Kidney (tissue), 14 donors: Measurements from ENCODE around the gene IDI2. TPM values are rescaled to one million over a fixed set of nuclear protein-coding genes. Genes with fewer than 3 reads are reported as not detected.
"Not testable (repeated sequence)": the region's sequence is repeated elsewhere in the genome, so short reads cannot be mapped to it uniquely, and the experiment has no call there.

Experiments used
- DNase-seq, 5 donors: peaks; one replicate each; pipeline ENCODE4 v3.0.0-alpha.2; 2013 to 2020
- FAIRE-seq: peaks from 2 replicates; lab custom pipeline; 2012; peaks lifted over from hg19 to GRCh38; lab: Jason Lieb, UNC
- H3K27ac ChIP-seq, 2 donors: one replicate each; pipeline ENCODE4 v1.7.0; 2013; ENCODE audit warnings: low read depth in 2 of 2, low read length in 2 of 2, inconsistent platforms in 1 of 2
- H3K27me3 ChIP-seq: one replicate; pipeline ENCODE4 v1.7.1; 2013; ENCODE audit warnings: low read length, inconsistent platforms; ENCODE audit not compliant: control insufficient read depth, insufficient read depth
- H3K36me3 ChIP-seq, 3 donors: one replicate each; pipeline versions ENCODE4 v1.7.0 to v1.7.1; 2013; ENCODE audit warnings: low read length in 3 of 3, control low read depth in 1 of 3, inconsistent platforms in 1 of 3; ENCODE audit not compliant: insufficient read depth in 3 of 3, control insufficient read depth in 2 of 3
- H3K4me1 ChIP-seq, 3 donors: one replicate each; pipeline versions ENCODE4 v1.7.0 to v1.7.1; 2013; ENCODE audit warnings: low read length in 3 of 3, inconsistent platforms in 1 of 3, low read depth in 1 of 3; ENCODE audit not compliant: control insufficient read depth in 2 of 3, insufficient read depth in 2 of 3
- H3K4me3 ChIP-seq, 3 donors: one replicate each; pipeline versions ENCODE4 v1.7.0 to v1.8.1; 2013; ENCODE audit warnings: low read length in 3 of 3, control low read depth in 1 of 3, inconsistent platforms in 1 of 3
- H3K9ac ChIP-seq, 3 donors: one replicate each; pipeline versions ENCODE4 v1.7.0 to v1.7.1; 2013; ENCODE audit warnings: low read length in 3 of 3, control low read depth in 1 of 3, inconsistent platforms in 1 of 3
- H3K9me3 ChIP-seq, 3 donors: one replicate each; pipeline versions ENCODE4 v1.7.0 to v1.7.1; 2013; ENCODE audit warnings: low read length in 3 of 3, control low read depth in 1 of 3, inconsistent platforms in 1 of 3; ENCODE audit not compliant: control insufficient read depth in 2 of 3, insufficient read depth in 1 of 3
- intact Hi-C: fragments of 100-400 bp; cut with DNase I; formaldehyde crosslinking; loops from one replicate; pipeline ENCODE4 v1.11.1; 2022
- polyA plus RNA-seq: library from polyadenylated mRNA; stranded (reverse); fragments of 350-450 nt; fragmentation: Illumina TruSeq; extraction: RNeasy Lipid Tissue Mini Kit (QIAGEN cat#74804); gene quantifications from one replicate; pipeline ENCODE4 v1.2.3, GENCODE V29; 2014; ENCODE audit warnings: low read depth, low replicate concordance; ENCODE audit not compliant: insufficient read depth
- total RNA-seq: library from RNA; stranded (reverse); fragmentation: NEBNext Ultra II Directional; extraction: Animal tissue kit (Norgen Biotek cat#: 25700); gene quantifications from one replicate; pipeline ENCODE4 v1.2.1, GENCODE V29; 2021
- TF ChIP-seq, protein P1 (sequence below): IDR thresholded peaks from 3 replicates; pipeline ENCODE4 v1.5.1; 2012; ENCODE audit warnings: mild to moderate bottlenecking, moderate library complexity, borderline replicate concordance; ENCODE audit not compliant: insufficient read depth; ENCODE audit errors: extremely low read depth
- donor health status: control.
- donor health status: control.
- donor health status: control.
- donor health status: control.
- donor health status: control.
- donor health status: DM: yes; HTN: yes; CAD: no.
- donor health status: Normal renal cell carcinoma (clear cell type).

Gene IDI2
- total and polyA plus RNA-seq, 2 donors from 2014 or later = not detected

- H3K4me1 ChIP-seq = no peaks in the 10 kb centered on the region
- TF ChIP-seq, protein P1, sequence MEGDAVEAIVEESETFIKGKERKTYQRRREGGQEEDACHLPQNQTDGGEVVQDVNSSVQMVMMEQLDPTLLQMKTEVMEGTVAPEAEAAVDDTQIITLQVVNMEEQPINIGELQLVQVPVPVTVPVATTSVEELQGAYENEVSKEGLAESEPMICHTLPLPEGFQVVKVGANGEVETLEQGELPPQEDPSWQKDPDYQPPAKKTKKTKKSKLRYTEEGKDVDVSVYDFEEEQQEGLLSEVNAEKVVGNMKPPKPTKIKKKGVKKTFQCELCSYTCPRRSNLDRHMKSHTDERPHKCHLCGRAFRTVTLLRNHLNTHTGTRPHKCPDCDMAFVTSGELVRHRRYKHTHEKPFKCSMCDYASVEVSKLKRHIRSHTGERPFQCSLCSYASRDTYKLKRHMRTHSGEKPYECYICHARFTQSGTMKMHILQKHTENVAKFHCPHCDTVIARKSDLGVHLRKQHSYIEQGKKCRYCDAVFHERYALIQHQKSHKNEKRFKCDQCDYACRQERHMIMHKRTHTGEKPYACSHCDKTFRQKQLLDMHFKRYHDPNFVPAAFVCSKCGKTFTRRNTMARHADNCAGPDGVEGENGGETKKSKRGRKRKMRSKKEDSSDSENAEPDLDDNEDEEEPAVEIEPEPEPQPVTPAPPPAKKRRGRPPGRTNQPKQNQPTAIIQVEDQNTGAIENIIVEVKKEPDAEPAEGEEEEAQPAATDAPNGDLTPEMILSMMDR = no peak
- no peak overlapping the region for H3K9ac ChIP-seq
- no peaks in the 10 kb centered on the region for H3K9me3 ChIP-seq
- no peak for DNase-seq
- no peak overlapping the region for H3K27ac ChIP-seq
- no peak overlapping the region for H3K4me3 ChIP-seq
- peaks cover 0 to 13% (median 8%) of the 10 kb centered on the region in 3 donors for H3K36me3 ChIP-seq
- H3K27me3 ChIP-seq = no peaks in the 10 kb centered on the region
- intact Hi-C loops = no loop called here
- FAIRE-seq = no peak
Measured at GRCh38 chr10:1070919-1071318, 45.3 kb upstream of the IDI2 start.

- Histone ChIP-seq H3K4me3 (no peak overlapping the region), H3K27ac (no peak overlapping the region), H3K9me3 (no peaks in the 10 kb centered on the region), H3K9ac (no peak overlapping the region), H3K36me3 (peaks cover 0 to 12% (median 5%) of the 10 kb centered on the region in 3 donors), H3K27me3 (no peaks in the 10 kb centered on the region), H3K4me1 (peaks cover 0 to under 1% (median 0%) of the 10 kb centered on the region in 3 donors)
- FAIRE-seq (no peak), DNase-seq (no peak)
- TF ChIP-seq, protein P1 = no peak
- intact Hi-C loops = no loop called here
Measured at GRCh38 chr10:1068380-1069361, 43.0 kb upstream of the IDI2 start.

DNA sequence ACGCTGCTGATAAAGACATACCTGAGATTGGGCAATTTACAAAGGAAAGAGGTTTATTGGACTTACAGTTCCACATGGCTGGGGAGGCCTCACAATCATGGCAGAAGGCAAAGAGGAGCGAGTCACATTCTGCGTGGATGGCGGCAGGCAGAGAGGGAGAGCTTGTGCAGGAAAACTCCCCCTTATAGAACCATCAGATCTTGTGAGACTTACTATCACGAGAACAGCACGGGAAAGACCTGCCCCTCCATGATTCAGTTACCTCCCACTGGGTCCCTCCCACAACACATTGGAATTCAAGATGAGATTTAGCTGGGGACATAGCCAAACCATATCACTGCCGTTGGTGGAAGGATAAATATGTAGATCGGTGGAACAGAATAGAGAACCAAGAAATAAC is 41.1 kb upstream of the IDI2 start:
- not testable (repeated sequence) for DNase-seq

DNA sequence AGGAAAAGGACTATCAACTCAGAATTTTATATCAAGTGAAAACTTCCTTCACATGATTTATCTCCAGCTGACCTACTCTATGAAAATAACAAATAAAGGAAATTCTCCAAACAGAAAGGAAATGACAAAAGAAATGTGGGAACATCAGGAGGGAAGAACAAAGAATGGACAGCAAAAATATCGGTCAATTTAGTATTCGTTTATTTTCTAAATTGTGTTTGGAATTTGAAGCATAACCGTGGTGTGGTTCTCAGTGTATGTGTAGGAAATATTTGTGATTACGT is 39.2 kb upstream of the IDI2 start:
- Histone ChIP-seq H3K9ac (no peak overlapping the region), H3K4me1 (peaks cover 0 to 3% (median 2%) of the 10 kb centered on the region in 3 donors), H3K27me3 (no peaks in the 10 kb centered on the region), H3K9me3 (no peaks in the 10 kb centered on the region), H3K27ac (no peak overlapping the region), H3K4me3 (no peak overlapping the region), H3K36me3 (peaks cover 0 to 3% (median 0%) of the 10 kb centered on the region in 3 donors)
- TF ChIP-seq, protein P1 = no peak
- intact Hi-C loops = no loop called here
- FAIRE-seq (no peak), DNase-seq (no peak)

More for the DNA sequence above, 41.1 kb upstream of the IDI2 start:
- intact Hi-C loops, H3K9ac ChIP-seq, FAIRE-seq, H3K4me1 ChIP-seq, H3K9me3 ChIP-seq, H3K4me3 ChIP-seq, H3K27me3 ChIP-seq, H3K27ac ChIP-seq, H3K36me3 ChIP-seq: not testable (repeated sequence)
